ENCODE results near the gene RPA4.
"Not testable (repeated sequence)": the region's sequence is repeated elsewhere in the genome, so short reads cannot be mapped to it uniquely, and the experiment has no call there.

RPA4 gene

DNA sequence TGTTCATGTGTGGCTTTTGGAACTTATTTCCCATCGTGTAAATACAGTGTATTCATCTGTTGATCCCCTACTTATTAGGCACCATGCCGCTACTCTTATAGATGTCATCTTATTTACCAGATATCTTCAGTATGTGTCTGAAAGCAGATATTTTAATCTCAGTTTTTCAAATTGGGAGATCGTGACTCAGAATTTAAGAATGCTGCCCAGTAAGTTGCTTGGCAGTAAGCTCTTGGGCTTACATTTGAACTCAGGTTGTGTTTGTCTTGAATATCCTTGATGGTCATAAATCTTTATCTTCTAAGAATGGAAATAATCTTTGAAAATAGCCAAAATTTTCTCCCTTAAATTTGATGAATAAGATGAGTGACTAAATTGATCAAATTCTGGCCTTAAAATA lies 45.9 kb upstream of the RPA4 start:
- Histone ChIP-seq H3K27ac (replicated peaks) (no peak overlapping the region), H3K4me3 (replicated peaks; ENCODE audit: insufficient read depth, low read length) (no peak overlapping the region), H3K27me3 (ENCODE audit: insufficient read depth, poor library complexity, severe bottlenecking) (no peaks in the 10 kb centered on the region)
- TF ChIP-seq, protein P1, sequence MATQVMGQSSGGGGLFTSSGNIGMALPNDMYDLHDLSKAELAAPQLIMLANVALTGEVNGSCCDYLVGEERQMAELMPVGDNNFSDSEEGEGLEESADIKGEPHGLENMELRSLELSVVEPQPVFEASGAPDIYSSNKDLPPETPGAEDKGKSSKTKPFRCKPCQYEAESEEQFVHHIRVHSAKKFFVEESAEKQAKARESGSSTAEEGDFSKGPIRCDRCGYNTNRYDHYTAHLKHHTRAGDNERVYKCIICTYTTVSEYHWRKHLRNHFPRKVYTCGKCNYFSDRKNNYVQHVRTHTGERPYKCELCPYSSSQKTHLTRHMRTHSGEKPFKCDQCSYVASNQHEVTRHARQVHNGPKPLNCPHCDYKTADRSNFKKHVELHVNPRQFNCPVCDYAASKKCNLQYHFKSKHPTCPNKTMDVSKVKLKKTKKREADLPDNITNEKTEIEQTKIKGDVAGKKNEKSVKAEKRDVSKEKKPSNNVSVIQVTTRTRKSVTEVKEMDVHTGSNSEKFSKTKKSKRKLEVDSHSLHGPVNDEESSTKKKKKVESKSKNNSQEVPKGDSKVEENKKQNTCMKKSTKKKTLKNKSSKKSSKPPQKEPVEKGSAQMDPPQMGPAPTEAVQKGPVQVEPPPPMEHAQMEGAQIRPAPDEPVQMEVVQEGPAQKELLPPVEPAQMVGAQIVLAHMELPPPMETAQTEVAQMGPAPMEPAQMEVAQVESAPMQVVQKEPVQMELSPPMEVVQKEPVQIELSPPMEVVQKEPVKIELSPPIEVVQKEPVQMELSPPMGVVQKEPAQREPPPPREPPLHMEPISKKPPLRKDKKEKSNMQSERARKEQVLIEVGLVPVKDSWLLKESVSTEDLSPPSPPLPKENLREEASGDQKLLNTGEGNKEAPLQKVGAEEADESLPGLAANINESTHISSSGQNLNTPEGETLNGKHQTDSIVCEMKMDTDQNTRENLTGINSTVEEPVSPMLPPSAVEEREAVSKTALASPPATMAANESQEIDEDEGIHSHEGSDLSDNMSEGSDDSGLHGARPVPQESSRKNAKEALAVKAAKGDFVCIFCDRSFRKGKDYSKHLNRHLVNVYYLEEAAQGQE (IDR thresholded peaks at IDR 0.05; ENCODE audit: insufficient replicate concordance, low read depth): no peak
- TF ChIP-seq SPI1 (IDR thresholded peaks at IDR 0.05; ENCODE audit: borderline replicate concordance, low read depth) (no peak), POLR2AphosphoS5 (IDR thresholded peaks at IDR 0.05; ENCODE audit: low read depth) (no peak), GABPA (IDR thresholded peaks at IDR 0.05; ENCODE audit: low read depth) (no peak)
- TF ChIP-seq, protein P2, sequence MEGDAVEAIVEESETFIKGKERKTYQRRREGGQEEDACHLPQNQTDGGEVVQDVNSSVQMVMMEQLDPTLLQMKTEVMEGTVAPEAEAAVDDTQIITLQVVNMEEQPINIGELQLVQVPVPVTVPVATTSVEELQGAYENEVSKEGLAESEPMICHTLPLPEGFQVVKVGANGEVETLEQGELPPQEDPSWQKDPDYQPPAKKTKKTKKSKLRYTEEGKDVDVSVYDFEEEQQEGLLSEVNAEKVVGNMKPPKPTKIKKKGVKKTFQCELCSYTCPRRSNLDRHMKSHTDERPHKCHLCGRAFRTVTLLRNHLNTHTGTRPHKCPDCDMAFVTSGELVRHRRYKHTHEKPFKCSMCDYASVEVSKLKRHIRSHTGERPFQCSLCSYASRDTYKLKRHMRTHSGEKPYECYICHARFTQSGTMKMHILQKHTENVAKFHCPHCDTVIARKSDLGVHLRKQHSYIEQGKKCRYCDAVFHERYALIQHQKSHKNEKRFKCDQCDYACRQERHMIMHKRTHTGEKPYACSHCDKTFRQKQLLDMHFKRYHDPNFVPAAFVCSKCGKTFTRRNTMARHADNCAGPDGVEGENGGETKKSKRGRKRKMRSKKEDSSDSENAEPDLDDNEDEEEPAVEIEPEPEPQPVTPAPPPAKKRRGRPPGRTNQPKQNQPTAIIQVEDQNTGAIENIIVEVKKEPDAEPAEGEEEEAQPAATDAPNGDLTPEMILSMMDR (IDR thresholded peaks at IDR 0.05; ENCODE audit: insufficient read depth, low read length): no peak
- no peak for DNase-seq (ENCODE audit: low read depth in 1 of 2, low spot score in 1 of 2)

DNA sequence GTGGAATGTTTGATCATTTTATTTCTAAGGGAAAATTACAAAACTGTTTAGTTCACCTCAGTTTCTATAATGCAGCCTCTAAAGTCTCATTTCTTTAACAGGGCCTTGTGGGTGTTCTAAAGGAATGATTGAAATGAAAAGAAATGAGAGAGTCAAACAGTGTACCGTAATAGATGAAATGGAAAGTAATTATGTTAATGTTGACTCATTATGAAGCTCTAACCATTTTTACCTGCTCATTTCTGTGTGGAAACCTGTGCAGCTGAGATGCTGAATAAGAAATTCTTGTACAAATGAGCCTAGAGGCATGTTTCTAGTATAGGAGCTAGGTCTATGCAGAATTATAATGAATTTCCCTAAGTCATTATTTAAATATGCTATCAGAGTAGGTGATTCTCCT lies 45.2 kb upstream of the RPA4 start:
- DNase-seq (ENCODE audit: low read depth in 1 of 2, low spot score in 1 of 2): no peak
- H3K4me3 ChIP-seq (replicated peaks; ENCODE audit: insufficient read depth, low read length): no peak overlapping the region
- H3K27me3 ChIP-seq (ENCODE audit: insufficient read depth, poor library complexity, severe bottlenecking): no peaks in the 10 kb centered on the region
- no peak overlapping the region for H3K27ac ChIP-seq (replicated peaks)
- TF ChIP-seq SPI1 (IDR thresholded peaks at IDR 0.05; ENCODE audit: borderline replicate concordance, low read depth) (no peak), POLR2AphosphoS5 (IDR thresholded peaks at IDR 0.05; ENCODE audit: low read depth) (no peak), GABPA (IDR thresholded peaks at IDR 0.05; ENCODE audit: low read depth) (no peak)
- TF ChIP-seq, protein P1 (IDR thresholded peaks at IDR 0.05; ENCODE audit: insufficient replicate concordance, low read depth): no peak
- TF ChIP-seq, protein P2 (IDR thresholded peaks at IDR 0.05; ENCODE audit: insufficient read depth, low read length): no peak

DNA sequence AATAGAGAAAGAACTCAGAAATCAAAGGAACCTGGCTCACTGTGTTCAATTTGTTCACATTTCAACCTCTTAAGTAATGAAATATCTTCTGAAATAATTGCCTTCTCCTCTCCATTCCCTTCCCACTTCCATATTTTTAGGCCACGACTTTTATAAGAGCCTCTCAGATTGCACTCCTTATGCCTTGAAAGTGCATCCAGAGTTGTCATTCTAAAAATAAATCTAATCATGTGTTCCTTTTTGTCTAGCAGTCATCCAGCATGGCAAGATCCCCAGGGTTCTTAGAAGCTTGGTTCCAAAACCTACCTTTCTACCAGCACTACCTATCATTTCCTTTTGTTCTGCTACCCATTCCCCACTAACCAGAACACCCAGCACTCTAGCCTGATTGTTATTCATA lies 42.4 kb upstream of the RPA4 start:
- TF ChIP-seq SPI1 (IDR thresholded peaks at IDR 0.05; ENCODE audit: borderline replicate concordance, low read depth): no peak
- TF ChIP-seq, protein P2 (IDR thresholded peaks at IDR 0.05; ENCODE audit: insufficient read depth, low read length): no peak
- TF ChIP-seq, protein P1 (IDR thresholded peaks at IDR 0.05; ENCODE audit: insufficient replicate concordance, low read depth): no peak
- no peak for TF ChIP-seq GABPA (IDR thresholded peaks at IDR 0.05; ENCODE audit: low read depth)
- TF ChIP-seq POLR2AphosphoS5 (IDR thresholded peaks at IDR 0.05; ENCODE audit: low read depth): no peak
- Histone ChIP-seq H3K27ac (replicated peaks) (no peak overlapping the region), H3K27me3 (ENCODE audit: insufficient read depth, poor library complexity, severe bottlenecking) (no peaks in the 10 kb centered on the region), H3K4me3 (replicated peaks; ENCODE audit: insufficient read depth, low read length) (no peak overlapping the region)
- DNase-seq (ENCODE audit: low read depth in 1 of 2, low spot score in 1 of 2): no peak

DNA sequence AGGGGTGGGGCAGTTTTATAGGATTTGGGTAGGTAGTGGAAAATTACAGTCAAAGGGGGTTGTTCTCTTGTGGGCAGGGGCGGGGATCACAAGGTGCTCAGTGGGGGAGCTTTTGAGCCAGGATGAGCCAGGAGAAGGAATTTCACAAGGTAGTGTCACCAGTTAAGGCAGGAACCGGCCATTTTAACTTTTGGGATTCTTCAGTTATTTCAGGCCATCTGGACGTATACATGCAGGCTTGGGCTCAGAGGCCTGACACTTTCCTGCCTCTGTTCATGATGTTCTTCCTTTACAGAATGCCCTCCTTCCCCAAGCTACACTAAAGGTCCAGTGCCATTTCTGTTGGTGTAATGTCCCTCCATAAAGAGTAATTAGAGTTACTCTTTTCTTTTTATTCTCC lies 41.8 kb upstream of the RPA4 start:
- not testable (repeated sequence) for H3K4me3 ChIP-seq (replicated peaks; ENCODE audit: insufficient read depth, low read length); DNase-seq (ENCODE audit: low read depth in 1 of 2, low spot score in 1 of 2); H3K27ac ChIP-seq (replicated peaks); H3K27me3 ChIP-seq (ENCODE audit: insufficient read depth, poor library complexity, severe bottlenecking)
